HEK293T (cell line): Measurements from ENCODE around the gene IL24.

Experiments
- BHLHE40 ChIP-seq: fragments of 450-650 bp; IDR thresholded peaks from 2 replicates; pipeline ENCODE4 v1.6.1; 2016; ENCODE audit warnings: mild to moderate bottlenecking, moderate library complexity, borderline replicate concordance
- FOXA1 ChIP-seq: fragments of 450-650 bp; IDR thresholded peaks from 2 replicates; pipeline ENCODE4 v1.6.1; 2016; ENCODE audit warnings: mild to moderate bottlenecking
- FOXK2 ChIP-seq: fragments of 450-650 bp; IDR thresholded peaks from 2 replicates; pipeline ENCODE4 v1.6.1; 2016; ENCODE audit warnings: mild to moderate bottlenecking
- TARDBP ChIP-seq: fragments of 450-650 bp; IDR thresholded peaks from 2 replicates; pipeline ENCODE4 v1.6.1; 2016
- TF ChIP-seq, protein P1 (sequence below): fragments of 450-650 bp; IDR thresholded peaks from 2 replicates; pipeline ENCODE4 v1.6.1; 2016

DNA sequence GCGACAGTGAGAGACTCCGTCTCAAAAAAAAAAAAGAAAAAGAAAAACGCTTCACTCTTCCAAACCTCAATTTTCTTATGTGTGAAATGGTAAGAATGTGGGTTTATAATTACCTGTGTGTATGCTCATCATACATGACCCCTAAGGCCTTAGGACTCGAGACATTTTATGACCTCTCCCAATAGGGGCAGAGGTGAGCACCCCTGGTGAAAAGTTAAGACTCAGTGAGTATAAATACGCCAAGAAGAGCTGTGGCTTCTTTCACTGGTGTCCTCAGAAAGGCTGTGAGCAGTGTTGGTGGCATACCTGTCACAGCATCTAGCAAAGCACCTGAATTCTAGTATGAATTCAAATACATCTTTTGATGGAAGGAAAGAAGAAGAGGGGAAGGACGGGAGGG lies 32.3 kb downstream of the IL24 start:
- TF ChIP-seq FOXA1: no peak
- no peak for TF ChIP-seq FOXK2
- no peak for TF ChIP-seq BHLHE40
- TF ChIP-seq, protein P1, sequence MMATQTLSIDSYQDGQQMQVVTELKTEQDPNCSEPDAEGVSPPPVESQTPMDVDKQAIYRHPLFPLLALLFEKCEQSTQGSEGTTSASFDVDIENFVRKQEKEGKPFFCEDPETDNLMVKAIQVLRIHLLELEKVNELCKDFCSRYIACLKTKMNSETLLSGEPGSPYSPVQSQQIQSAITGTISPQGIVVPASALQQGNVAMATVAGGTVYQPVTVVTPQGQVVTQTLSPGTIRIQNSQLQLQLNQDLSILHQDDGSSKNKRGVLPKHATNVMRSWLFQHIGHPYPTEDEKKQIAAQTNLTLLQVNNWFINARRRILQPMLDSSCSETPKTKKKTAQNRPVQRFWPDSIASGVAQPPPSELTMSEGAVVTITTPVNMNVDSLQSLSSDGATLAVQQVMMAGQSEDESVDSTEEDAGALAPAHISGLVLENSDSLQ: no peak
- no peak for TF ChIP-seq TARDBP
